SK-N-SH treated with all-trans-retinoic acid at 6 μM for 48 hours (cell line): Measurements from ENCODE around the gene CDT1.

ENCODE experiments used
- ISL1 ChIP-seq: fragments of 250-450 bp; sonication (Bioruptor Pico); IDR thresholded peaks from 2 replicates; pipeline ENCODE4 v2.1.2; 2022; ENCODE audit warnings: mild to moderate bottlenecking, moderate library complexity
- TF ChIP-seq, protein P1 (sequence below): fragments of 250-450 bp; sonication (Bioruptor Pico); IDR thresholded peaks from 2 replicates; pipeline ENCODE4 v1.8.0; 2020; ENCODE audit warnings: mild to moderate bottlenecking, moderate library complexity, borderline replicate concordance

GRCh38 chr16:88760424-88761142 is 43.0 kb upstream of the CDT1 start:
- no peak for TF ChIP-seq ISL1
- TF ChIP-seq, protein P1, sequence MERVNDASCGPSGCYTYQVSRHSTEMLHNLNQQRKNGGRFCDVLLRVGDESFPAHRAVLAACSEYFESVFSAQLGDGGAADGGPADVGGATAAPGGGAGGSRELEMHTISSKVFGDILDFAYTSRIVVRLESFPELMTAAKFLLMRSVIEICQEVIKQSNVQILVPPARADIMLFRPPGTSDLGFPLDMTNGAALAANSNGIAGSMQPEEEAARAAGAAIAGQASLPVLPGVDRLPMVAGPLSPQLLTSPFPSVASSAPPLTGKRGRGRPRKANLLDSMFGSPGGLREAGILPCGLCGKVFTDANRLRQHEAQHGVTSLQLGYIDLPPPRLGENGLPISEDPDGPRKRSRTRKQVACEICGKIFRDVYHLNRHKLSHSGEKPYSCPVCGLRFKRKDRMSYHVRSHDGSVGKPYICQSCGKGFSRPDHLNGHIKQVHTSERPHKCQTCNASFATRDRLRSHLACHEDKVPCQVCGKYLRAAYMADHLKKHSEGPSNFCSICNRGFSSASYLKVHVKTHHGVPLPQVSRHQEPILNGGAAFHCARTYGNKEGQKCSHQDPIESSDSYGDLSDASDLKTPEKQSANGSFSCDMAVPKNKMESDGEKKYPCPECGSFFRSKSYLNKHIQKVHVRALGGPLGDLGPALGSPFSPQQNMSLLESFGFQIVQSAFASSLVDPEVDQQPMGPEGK (CRISPR knock-in tag): no peak
